IMR-90 (cell line): ENCODE measurements around the gene IVNS1ABP. TPM values are rescaled to one million over a fixed set of nuclear protein-coding genes. Genes with fewer than 3 reads are reported as not detected.
A peak's percentile ranks its signal among the peaks of the same experiment; 100 is the strongest.

ENCODE experiments used
- ATAC-seq: fragments of 200-7000 bp; cut with Tn5 transposase; 2 replicates; pipeline ENCODE4 v1.9.1; 2020; ENCODE audit warnings: low read depth, mild to moderate bottlenecking, moderate library complexity
- BruUV-seq: library from RNA; stranded (reverse); fragments of 400-500 nt; replicated peaks from 2 replicates; lab custom pipeline; 2021; lab: Mats Ljungman, UMichigan
- CTCF ChIA-PET: fragments of 300-600 bp; formaldehyde crosslinking; extraction: SDS; loops from one replicate; lab custom pipeline; 2021; ENCODE audit warnings: antibody characterized with exemption; lab: Yijun Ruan, JAX
- POLR2A ChIA-PET: fragments of 300-600 bp; sonication (Branson Sonifier 250); formaldehyde crosslinking; loops from one replicate; lab custom pipeline; 2022; ENCODE audit warnings: antibody characterized with exemption; ENCODE audit not compliant: unreplicated experiment; lab: Charles Lee
- DNase-seq: peaks from one replicate; pipeline ENCODE4 v3.0.0; 2013
- H2AFZ ChIP-seq: replicated peaks from 2 replicates; pipeline ENCODE3; 2013; ENCODE audit warnings: low read length, mild to moderate bottlenecking; ENCODE audit not compliant: poor library complexity
- H2AK5ac ChIP-seq: 2 replicates; pipeline ENCODE4 v1.6.1; 2013; ENCODE audit warnings: low read depth, low read length, inconsistent platforms
- H2AK9ac ChIP-seq: replicated peaks from 2 replicates; pipeline ENCODE3; 2013; ENCODE audit warnings: mild to moderate bottlenecking, low read depth, low read length, moderate library complexity; ENCODE audit not compliant: poor library complexity
- H2BK120ac ChIP-seq: 2 replicates; pipeline ENCODE4 v1.6.1; 2013; ENCODE audit warnings: low read depth, low read length, inconsistent platforms
- H2BK15ac ChIP-seq: 3 replicates; pipeline ENCODE4 v1.6.1; 2013; ENCODE audit warnings: low read depth, low read length, inconsistent platforms
- H2BK20ac ChIP-seq: 2 replicates; pipeline ENCODE4 v1.6.1; 2013; ENCODE audit warnings: low read depth, mild to moderate bottlenecking, inconsistent platforms, low read length, moderate library complexity
- H2BK5ac ChIP-seq: 2 replicates; pipeline ENCODE4 v1.6.1; 2013; ENCODE audit warnings: mild to moderate bottlenecking, low read depth, low read length, inconsistent platforms; ENCODE audit not compliant: poor library complexity, severe bottlenecking
- H3K14ac ChIP-seq: replicated peaks from 2 replicates; pipeline ENCODE4 v1.6.1; 2013; ENCODE audit warnings: low read depth, low read length, inconsistent platforms
- H3K18ac ChIP-seq: 2 replicates; pipeline ENCODE4 v1.6.1; 2013; ENCODE audit warnings: low read depth, low read length, control low read depth
- H3K23ac ChIP-seq: 2 replicates; pipeline ENCODE4 v1.6.1; 2013; ENCODE audit warnings: low read depth, low read length, inconsistent platforms
- H3K27ac ChIP-seq: 2 replicates; pipeline ENCODE4 v1.5.1; 2013; ENCODE audit warnings: mild to moderate bottlenecking, control low read depth, low read length; ENCODE audit not compliant: insufficient read depth
- H3K27me3 ChIP-seq: 2 replicates; pipeline ENCODE4 v1.6.1; 2013; ENCODE audit warnings: low read length; ENCODE audit not compliant: control insufficient read depth, insufficient read depth
- H3K36me3 ChIP-seq: 2 replicates; pipeline ENCODE4 v1.6.1; 2013; ENCODE audit warnings: low read length, mixed read lengths; ENCODE audit not compliant: control insufficient read depth, insufficient read depth
- H3K4ac ChIP-seq: 2 replicates; pipeline ENCODE4 v1.6.1; 2013; ENCODE audit warnings: low read depth, low read length, inconsistent platforms
- H3K4me1 ChIP-seq: 2 replicates; pipeline ENCODE4 v1.6.1; 2013; ENCODE audit warnings: low read length, mixed read lengths; ENCODE audit not compliant: control insufficient read depth, insufficient read depth
- H3K4me2 ChIP-seq: 2 replicates; pipeline ENCODE4 v1.6.1; 2013; ENCODE audit warnings: low read depth, mild to moderate bottlenecking, control low read depth, low read length, moderate library complexity
- H3K4me3 ChIP-seq: 2 replicates; pipeline ENCODE4 v1.5.1; 2013; ENCODE audit warnings: low read depth, mild to moderate bottlenecking, control low read depth, low read length, moderate library complexity; ENCODE audit not compliant: insufficient read depth
- H3K56ac ChIP-seq: 2 replicates; pipeline ENCODE4 v1.6.1; 2013; ENCODE audit warnings: low read length, inconsistent platforms; ENCODE audit not compliant: insufficient read depth; ENCODE audit errors: extremely low read depth
- H3K79me1 ChIP-seq, 2 experiments: 2 replicates each; pipeline ENCODE4 v1.6.1; 2013; ENCODE audit warnings: low read length in 2 of 2, inconsistent platforms in 1 of 2, low read depth in 1 of 2
- H3K9ac ChIP-seq: 2 replicates; pipeline ENCODE4 v1.6.1; 2013; ENCODE audit warnings: low read depth, low read length, control low read depth
- H3K9me1 ChIP-seq: 2 replicates; pipeline ENCODE4 v1.6.1; 2013; ENCODE audit warnings: low read length, inconsistent platforms; ENCODE audit not compliant: insufficient read depth
- H3K9me3 ChIP-seq: 2 replicates; pipeline ENCODE4 v1.6.1; 2013; ENCODE audit warnings: low read length; ENCODE audit not compliant: control insufficient read depth, insufficient read depth
- H4K20me1 ChIP-seq: 2 replicates; pipeline ENCODE4 v1.6.1; 2013; ENCODE audit warnings: low read length, inconsistent platforms; ENCODE audit not compliant: insufficient read depth
- H4K5ac ChIP-seq: 2 replicates; pipeline ENCODE4 v1.6.1; 2013; ENCODE audit warnings: mild to moderate bottlenecking, low read depth, low read length, control low read depth
- H4K8ac ChIP-seq, 2 experiments: 2 replicates each; pipeline ENCODE4 v1.6.1; 2013; ENCODE audit warnings: low read depth in 2 of 2, low read length in 2 of 2, control low read depth in 1 of 2, inconsistent platforms in 1 of 2
- H4K91ac ChIP-seq: 2 replicates; pipeline ENCODE4 v1.6.1; 2013; ENCODE audit warnings: low read depth, low read length, inconsistent platforms; ENCODE audit not compliant: insufficient read depth
- BHLHE40 ChIP-seq: fragments of 150-350 bp; IDR thresholded peaks from 2 replicates; pipeline ENCODE4 v1.6.1; 2016; ENCODE audit warnings: mild to moderate bottlenecking, low read depth, low read length
- CEBPB ChIP-seq: IDR thresholded peaks from 2 replicates; pipeline ENCODE4 v1.6.1; 2012; ENCODE audit warnings: low read depth, low read length, improper control_type of control experiment
- CHD1 ChIP-seq: IDR thresholded peaks from 2 replicates; pipeline ENCODE4 v1.6.1; 2012; ENCODE audit warnings: low read depth, low read length, improper control_type of control experiment
- ELK1 ChIP-seq: fragments of 150-350 bp; IDR thresholded peaks from 2 replicates; pipeline ENCODE4 v1.6.1; 2016; ENCODE audit warnings: low read depth, mild to moderate bottlenecking, low read length, moderate library complexity, borderline replicate concordance
- FOS ChIP-seq: fragments of 150-350 bp; IDR thresholded peaks from 2 replicates; pipeline ENCODE4 v1.6.1; 2016; ENCODE audit warnings: low read depth, low read length
- MAFK ChIP-seq: IDR thresholded peaks from 2 replicates; pipeline ENCODE4 v1.6.1; 2012; ENCODE audit warnings: low read depth, low read length, improper control_type of control experiment
- MAZ ChIP-seq: IDR thresholded peaks from 2 replicates; pipeline ENCODE4 v1.6.1; 2012; ENCODE audit warnings: low read depth, mild to moderate bottlenecking, low read length, improper control_type of control experiment, moderate library complexity, borderline replicate concordance
- MXI1 ChIP-seq: IDR thresholded peaks from 2 replicates; pipeline ENCODE4 v1.6.1; 2012; ENCODE audit warnings: low read depth, mild to moderate bottlenecking, low read length, moderate library complexity, borderline replicate concordance
- NFE2L2 ChIP-seq: fragments of 150-350 bp; IDR thresholded peaks from 2 replicates; pipeline ENCODE4 v1.6.1; 2016; ENCODE audit warnings: low read depth, mild to moderate bottlenecking, low read length
- POLR2A ChIP-seq: IDR thresholded peaks from 2 replicates; pipeline ENCODE4 v1.6.1; 2012; ENCODE audit warnings: mild to moderate bottlenecking, low read depth, low read length
- RAD21 ChIP-seq: IDR thresholded peaks from 2 replicates; pipeline ENCODE4 v1.6.1; 2012; ENCODE audit warnings: low read length, improper control_type of control experiment
- RCOR1 ChIP-seq: IDR thresholded peaks from 2 replicates; pipeline ENCODE4 v1.6.1; 2012; ENCODE audit warnings: mild to moderate bottlenecking, low read length, improper control_type of control experiment; ENCODE audit not compliant: insufficient replicate concordance
- RFX5 ChIP-seq: IDR thresholded peaks from 2 replicates; pipeline ENCODE4 v1.8.0; 2012; ENCODE audit warnings: low read depth, mild to moderate bottlenecking, low read length, moderate library complexity
- SMC3 ChIP-seq: fragments of 150-350 bp; IDR thresholded peaks from 2 replicates; pipeline ENCODE4 v1.6.1; 2016; ENCODE audit warnings: low read depth, mild to moderate bottlenecking, antibody characterized with exemption, low read length, moderate library complexity
- WGBS, 2 experiments: methylation state at CpG; one replicate each; pipeline versions ENCODE4 v1.1.5 to v1.1.7; 2013; ENCODE audit warnings: missing lambda C conversion rate in 2 of 2; ENCODE audit not compliant: insufficient read length in 1 of 2; ENCODE audit errors: extremely low coverage in 2 of 2; 5-methylcytosine and 5-hydroxymethylcytosine counted together
- dilution Hi-C: fragments of 300-500 bp; cut with HindIII; formaldehyde crosslinking; loops from one replicate; pipeline ENCODE4 v1.14.3; 2018; ENCODE audit warnings: low sequenced_read_pairs; ENCODE audit not compliant: unreplicated experiment
- in situ Hi-C: fragments of 300-500 bp; cut with MboI; formaldehyde crosslinking; loops from 3 replicates; pipeline ENCODE4 v1.14.3; 2019; ENCODE audit warnings: low sequenced_read_pairs, inconsistent platforms, mixed read lengths
- intact Hi-C: fragments of 100-400 bp; cut with micrococcal nuclease; formaldehyde crosslinking; loops from 2 replicates; pipeline ENCODE4 v1.10.0; 2022
- polyA plus RNA-seq, 3 experiments: library from polyadenylated mRNA; depleted of rRNA; stranded (reverse); fragments of >200 nt; gene quantifications; 2 replicates each; pipeline ENCODE4 v1.2.3, GENCODE V29; 2012; ENCODE audit warnings: low replicate concordance in 1 of 3
- total RNA-seq: library from RNA; depleted of rRNA; stranded (reverse); fragments of >200 nt; gene quantifications from 2 replicates; pipeline ENCODE4 v1.2.3, GENCODE V29; 2012
- TF ChIP-seq, protein P1 (sequence below): fragments of 150-350 bp; IDR thresholded peaks from 2 replicates; pipeline ENCODE4 v1.6.1; 2017; ENCODE audit warnings: mild to moderate bottlenecking, antibody characterized with exemption, low read length, low read depth
- TF ChIP-seq, protein P2 (sequence below): conservative IDR thresholded peaks from 2 replicates; pipeline ENCODE4 v1.5.1; 2012; ENCODE audit warnings: mild to moderate bottlenecking, low read depth, low read length, improper control_type of control experiment

The IVNS1ABP gene
- total and polyA plus RNA-seq, 2 of the 4 experiments (the other 2 are of a cell fraction): 21.8 to 26.7 TPM

- no TSS peak for BruUV-seq
- POLR2A ChIA-PET: no interaction called here
- Histone ChIP-seq H4K8ac (no peak overlapping the region), H3K56ac (no peak overlapping the region), H3K4me1 (peaks cover 4% of the 10 kb centered on the region), H2AK5ac (no peak overlapping the region), H2AK9ac (no peak overlapping the region), H3K9me1 (no peaks in the 10 kb centered on the region), H3K18ac (peak overlapping the region; percentile 18; the same call in 1 of the 2 replicates), H3K14ac (no peak overlapping the region), H3K79me1 (peaks cover 11 to 29% of the 10 kb centered on the region in 2 experiments), H2BK15ac (no peak overlapping the region), H3K9me3 (no peaks in the 10 kb centered on the region), H4K5ac (no peak overlapping the region), H2AFZ (no peak overlapping the region), H4K91ac (no peak overlapping the region), H2BK5ac (no peak overlapping the region), H2BK120ac (no peak overlapping the region), H4K20me1 (peaks cover 20% of the 10 kb centered on the region), H2BK20ac (no peak overlapping the region), H3K27me3 (no peaks in the 10 kb centered on the region), H3K27ac (no peak overlapping the region), H3K9ac (no peak overlapping the region), H3K4me3 (no peak overlapping the region), H3K23ac (no peak overlapping the region), H3K4ac (no peak overlapping the region), H3K36me3 (peaks cover 24% of the 10 kb centered on the region), H3K4me2 (no peak overlapping the region)
- no peak for DNase-seq
- dilution Hi-C loops: no loop called here
- WGBS, 2 experiments: no CpG with 5 or more reads among the region's 2 CpGs
- in situ Hi-C loops: loop anchor here (10.0 kb wide), 1 partner anchor 355 kb away; no protein-coding TSS in a partner anchor
- TF ChIP-seq POLR2A (no peak), FOS (no peak), MAZ (no peak), CHD1 (no peak), MXI1 (no peak), MAFK (no peak), ELK1 (no peak), CEBPB (no peak), BHLHE40 (no peak), RAD21 (no peak), NFE2L2 (no peak), RCOR1 (no peak), SMC3 (no peak), RFX5 (no peak)
- TF ChIP-seq, protein P1, sequence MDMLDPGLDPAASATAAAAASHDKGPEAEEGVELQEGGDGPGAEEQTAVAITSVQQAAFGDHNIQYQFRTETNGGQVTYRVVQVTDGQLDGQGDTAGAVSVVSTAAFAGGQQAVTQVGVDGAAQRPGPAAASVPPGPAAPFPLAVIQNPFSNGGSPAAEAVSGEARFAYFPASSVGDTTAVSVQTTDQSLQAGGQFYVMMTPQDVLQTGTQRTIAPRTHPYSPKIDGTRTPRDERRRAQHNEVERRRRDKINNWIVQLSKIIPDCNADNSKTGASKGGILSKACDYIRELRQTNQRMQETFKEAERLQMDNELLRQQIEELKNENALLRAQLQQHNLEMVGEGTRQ: no peak
- TF ChIP-seq, protein P2, sequence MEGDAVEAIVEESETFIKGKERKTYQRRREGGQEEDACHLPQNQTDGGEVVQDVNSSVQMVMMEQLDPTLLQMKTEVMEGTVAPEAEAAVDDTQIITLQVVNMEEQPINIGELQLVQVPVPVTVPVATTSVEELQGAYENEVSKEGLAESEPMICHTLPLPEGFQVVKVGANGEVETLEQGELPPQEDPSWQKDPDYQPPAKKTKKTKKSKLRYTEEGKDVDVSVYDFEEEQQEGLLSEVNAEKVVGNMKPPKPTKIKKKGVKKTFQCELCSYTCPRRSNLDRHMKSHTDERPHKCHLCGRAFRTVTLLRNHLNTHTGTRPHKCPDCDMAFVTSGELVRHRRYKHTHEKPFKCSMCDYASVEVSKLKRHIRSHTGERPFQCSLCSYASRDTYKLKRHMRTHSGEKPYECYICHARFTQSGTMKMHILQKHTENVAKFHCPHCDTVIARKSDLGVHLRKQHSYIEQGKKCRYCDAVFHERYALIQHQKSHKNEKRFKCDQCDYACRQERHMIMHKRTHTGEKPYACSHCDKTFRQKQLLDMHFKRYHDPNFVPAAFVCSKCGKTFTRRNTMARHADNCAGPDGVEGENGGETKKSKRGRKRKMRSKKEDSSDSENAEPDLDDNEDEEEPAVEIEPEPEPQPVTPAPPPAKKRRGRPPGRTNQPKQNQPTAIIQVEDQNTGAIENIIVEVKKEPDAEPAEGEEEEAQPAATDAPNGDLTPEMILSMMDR: no peak
- CTCF ChIA-PET: interaction anchor here (1.0 to 1.1 kb wide), 2 partner anchors 287 to 361 kb away, joined by 3 read pairs; no protein-coding TSS in a partner anchor
- intact Hi-C loops: no loop called here
- ATAC-seq: no peak
These were observed 7.5 kb downstream of the IVNS1ABP start for GRCh38 chr1:185309566-185309965.
